Measurements from ENCODE around the gene ZMYND10.

ZMYND10 gene

GRCh38 chr3:50345586-50346234 is at the start of gene ZMYND10:
Gene ZMYND10 (minus strand): TSS chr3:50345732. CDS start chr3:50345579, 153 bp downstream.
- peak; percentile 87 for DNase-seq

DNA sequence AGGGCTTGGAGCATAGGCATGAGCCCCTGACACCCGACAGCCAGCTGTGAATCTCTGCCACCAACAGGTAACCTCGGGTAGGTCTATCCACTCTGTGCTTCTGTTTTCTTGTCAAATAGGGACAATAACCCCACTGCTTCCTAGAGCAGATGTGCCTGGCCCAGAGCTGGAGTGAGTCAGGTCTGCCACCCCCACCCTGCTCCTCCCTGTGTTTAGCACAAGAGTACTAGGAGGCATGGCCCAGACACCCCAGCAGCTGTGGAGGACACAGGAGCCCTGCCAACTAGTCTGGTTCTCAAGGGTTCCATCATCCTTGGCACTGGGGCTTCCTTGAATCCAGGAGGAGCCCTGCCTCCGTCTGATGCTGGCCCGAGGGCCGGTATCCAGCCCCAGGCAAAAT is 47.5 kb upstream of the ZMYND10 start:
- DNase-seq: no peak

DNA sequence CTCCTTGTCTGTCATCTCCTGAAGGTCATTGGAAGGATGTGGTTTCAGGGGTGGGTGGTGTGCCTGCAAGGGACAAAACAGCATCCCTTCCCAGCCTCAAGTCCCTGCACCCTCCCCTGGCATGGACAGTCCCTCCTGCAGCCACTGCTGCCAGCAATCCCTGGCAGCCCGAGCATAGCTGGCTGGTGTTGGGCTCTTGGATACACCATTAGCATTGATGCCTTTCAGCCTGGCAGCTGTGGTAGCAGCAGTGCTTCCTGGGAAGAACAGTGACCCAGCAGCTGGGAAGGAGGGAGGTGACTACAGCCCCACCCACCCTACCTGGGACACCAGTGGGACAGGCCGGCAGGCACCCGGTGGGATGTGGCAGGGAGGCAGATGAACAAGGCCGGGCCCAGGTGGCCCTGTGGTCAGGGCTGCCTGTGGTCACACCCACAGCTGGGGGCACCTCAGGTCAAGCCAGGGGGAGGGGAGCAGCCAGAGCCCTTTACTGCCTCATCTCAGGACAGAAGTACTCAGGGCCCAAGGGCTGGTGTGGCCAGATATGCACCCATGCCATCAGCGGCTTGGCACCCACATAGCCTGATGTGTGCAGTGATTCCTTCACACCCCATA is 46.7 kb upstream of the ZMYND10 start:
- DNase-seq: no peak

- DNase-seq: peak; percentile 53
Observed at GRCh38 chr3:50390508-50391224, 45.1 kb upstream of the ZMYND10 start.

- DNase-seq: no peak
Observed at GRCh38 chr3:50389414-50389767, 43.9 kb upstream of the ZMYND10 start.

GRCh38 chr3:50388720-50389413 is 43.3 kb upstream of the ZMYND10 start:
- peak; percentile 79 for DNase-seq

GRCh38 chr3:50388016-50388719 is 42.6 kb upstream of the ZMYND10 start:
- DNase-seq: peak; percentile 91

GRCh38 chr3:50385754-50386153 is 40.2 kb upstream of the ZMYND10 start:
- no peak for DNase-seq

- DNase-seq: no peak
Observed at GRCh38 chr3:50383750-50384149, 38.2 kb upstream of the ZMYND10 start.

DNA sequence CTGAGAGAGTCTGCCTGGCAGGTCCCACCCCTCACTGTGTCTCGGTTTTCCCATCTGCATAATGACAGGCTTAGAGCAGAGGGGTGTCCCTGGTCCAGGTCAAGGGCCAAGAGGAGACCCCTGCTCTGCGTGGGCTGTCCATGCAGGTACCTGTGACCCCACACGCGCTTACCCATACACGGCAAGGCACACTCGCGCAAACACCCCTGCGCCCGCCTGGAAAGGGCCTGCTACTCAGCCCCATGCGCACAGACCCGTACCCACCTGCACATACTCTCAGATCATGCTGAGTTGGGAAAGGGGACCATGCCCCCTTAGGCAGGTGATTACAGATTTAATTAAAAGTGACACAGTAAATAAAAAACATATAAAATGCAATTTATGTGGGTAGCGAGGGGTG is 37.2 kb upstream of the ZMYND10 start:
- peak; percentile 44 for DNase-seq

DNA sequence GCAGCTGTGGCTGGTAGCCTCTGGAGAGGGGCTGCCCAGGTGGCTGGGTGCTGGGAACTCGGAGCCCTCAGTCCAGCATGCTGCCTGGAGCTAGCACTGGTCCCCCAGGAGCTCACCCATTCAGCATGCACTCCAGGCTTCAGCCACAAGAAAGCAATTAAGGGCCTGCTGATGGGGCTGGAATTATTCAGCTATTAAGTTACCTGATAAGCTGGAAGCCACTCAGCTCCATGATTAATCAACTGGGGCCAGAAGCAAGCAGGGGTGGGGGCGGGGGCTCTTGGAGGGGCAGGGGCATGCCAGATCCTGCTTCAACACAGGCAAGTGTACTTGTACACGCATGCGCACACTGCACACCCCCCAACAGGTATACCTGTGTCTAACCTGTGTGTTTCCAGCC is 35.9 kb upstream of the ZMYND10 start:
- DNase-seq: no peak

DNA sequence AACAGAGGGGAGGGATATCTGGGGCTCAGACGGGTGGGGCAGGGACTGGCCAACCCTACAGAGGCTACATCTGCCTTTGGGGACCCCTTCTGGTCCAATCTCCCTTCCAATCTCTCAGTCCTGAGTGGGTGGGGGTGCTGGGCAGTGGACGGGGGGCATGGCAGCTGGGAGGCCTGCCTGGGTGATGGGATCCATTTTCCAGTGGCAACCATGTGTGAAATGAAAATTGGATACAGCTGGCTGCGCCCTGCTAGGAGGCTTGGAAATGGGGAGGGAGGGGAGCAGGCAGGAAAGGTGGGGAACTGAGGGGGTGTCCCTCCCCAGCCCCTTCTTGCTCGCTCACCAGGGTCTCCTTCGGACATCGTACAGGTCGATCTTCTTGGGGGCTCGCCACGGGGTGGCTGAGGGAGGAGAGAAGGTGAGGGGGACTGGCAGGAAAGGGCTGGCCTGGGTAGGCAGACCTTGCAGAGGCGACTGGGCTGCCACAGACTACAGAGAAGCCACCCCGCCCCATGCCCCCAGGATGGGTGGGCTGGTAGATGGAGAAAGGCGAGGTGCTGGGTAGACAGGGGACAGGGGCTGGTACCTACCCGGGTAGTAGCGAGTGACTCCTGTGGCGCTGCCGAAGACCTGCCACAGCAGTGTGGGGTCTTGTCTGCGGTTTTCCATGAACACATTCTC is 35.0 kb upstream of the ZMYND10 start:
- peak; percentile 60 for DNase-seq

DNA sequence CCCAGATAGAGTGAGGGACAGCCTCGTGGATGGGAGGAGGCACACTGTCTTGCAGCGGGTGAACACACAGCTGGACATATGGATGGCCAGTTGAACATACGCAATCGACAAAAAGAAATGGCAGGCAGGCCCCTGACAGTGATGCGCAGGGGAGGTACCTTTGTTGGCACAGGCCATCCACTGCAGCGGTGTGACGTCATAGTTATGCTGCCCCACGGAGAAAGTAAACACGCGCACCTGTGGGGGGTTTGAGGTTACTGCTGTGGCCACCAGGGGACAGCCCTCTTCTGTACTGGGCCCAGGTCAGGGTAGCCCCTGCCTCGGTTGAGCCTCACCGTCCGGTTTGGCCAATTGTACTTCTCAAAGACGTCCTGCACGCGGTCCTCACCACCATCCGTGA is 33.2 kb upstream of the ZMYND10 start:
- no peak for DNase-seq

GRCh38 chr3:50378024-50378423 is 32.5 kb upstream of the ZMYND10 start:
- no peak for DNase-seq

- DNase-seq: no peak
Observed at GRCh38 chr3:50375258-50375931, 29.9 kb upstream of the ZMYND10 start.

DNA sequence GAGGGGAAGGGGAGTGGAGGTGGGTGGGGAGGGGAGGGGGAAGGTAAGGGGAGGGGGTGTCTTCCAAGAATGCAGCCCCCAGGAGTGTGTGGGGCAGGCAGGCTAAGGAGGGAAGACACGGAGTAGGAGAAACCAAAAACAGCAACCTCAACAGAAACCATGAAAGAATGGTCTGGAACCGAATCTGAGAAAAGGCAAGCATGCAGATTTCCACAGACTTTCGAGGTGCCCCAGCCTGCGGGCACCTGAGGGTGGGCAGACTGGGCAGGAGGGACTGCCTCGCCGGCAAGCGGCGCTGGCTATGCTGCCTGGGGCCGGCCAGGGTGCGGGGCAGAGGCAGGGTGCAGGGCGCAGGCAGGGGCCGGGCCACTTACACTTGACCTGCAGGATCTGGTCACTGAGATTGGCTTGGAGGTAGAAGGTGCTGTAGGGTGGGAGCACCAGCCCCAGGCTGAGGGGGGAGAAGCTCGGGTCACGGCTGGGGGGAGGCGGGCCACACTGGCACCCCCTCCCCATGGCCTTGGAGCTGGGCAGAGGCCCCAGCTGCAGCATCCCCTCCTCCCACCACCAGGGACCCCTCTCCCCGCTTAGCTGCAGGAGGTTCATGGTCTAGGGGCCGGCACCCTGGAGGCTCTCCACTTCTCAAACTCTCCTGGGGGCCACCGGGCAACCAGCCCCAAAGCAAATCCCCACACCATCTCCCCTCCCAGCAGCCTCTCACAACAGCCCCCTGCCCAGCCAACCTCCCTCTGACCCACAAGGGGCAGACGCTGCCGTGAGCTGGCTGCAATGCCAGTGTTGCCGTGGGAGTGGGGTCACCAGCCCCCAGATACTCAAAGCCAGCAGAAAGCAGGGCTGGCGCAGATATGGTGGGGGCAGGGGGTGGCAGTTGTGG is 29.1 kb upstream of the ZMYND10 start:
- peak; percentile 42 for DNase-seq

DNA sequence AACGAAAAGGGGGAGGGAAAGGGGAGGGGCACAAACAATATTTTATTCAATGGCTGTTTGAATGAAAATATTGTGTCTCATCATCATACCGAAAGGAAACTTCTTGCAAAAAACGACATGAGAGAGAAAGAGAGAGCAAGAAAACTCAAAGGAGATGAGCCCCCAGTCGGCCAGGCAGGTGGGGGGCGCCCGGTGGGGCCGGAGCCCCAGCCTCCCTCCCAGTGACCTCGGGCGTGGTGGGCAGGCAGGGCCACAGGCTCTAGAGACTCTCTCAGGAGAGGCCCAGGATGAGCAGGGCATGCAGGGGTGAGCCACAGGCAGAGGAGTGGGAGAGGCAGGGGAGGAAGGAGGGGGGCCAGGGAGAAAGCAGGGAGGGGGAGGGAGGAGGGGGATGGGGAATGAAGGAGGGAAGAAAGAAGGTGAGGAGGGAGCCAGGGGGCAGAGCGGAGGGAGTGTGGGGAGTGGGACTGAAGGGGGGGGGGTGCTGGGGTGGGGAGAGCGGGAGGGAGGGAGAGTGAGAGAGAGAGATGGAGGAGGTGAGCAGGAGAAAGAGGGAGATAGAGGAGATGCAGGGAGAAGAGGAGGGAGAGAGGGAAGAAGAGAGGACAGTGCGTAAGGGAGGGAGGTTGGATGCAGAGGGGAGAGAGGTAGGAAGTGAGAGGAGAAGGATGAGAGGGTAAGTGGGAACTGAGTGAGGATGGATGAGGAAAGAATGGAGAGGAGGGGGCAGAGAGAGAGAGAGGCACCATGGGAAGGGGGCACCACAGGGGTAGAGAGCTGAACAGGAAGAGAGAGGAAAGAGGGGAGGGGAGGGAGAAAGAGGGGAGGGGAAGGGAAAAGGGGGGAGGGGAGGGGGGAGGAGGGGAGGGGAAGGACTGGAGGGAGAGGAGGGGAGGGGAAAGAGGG is 27.9 kb upstream of the ZMYND10 start:
- DNase-seq: peak; percentile 66

- DNase-seq: peak; percentile 49
Observed at GRCh38 chr3:50372349-50372748, 26.8 kb upstream of the ZMYND10 start.

DNA sequence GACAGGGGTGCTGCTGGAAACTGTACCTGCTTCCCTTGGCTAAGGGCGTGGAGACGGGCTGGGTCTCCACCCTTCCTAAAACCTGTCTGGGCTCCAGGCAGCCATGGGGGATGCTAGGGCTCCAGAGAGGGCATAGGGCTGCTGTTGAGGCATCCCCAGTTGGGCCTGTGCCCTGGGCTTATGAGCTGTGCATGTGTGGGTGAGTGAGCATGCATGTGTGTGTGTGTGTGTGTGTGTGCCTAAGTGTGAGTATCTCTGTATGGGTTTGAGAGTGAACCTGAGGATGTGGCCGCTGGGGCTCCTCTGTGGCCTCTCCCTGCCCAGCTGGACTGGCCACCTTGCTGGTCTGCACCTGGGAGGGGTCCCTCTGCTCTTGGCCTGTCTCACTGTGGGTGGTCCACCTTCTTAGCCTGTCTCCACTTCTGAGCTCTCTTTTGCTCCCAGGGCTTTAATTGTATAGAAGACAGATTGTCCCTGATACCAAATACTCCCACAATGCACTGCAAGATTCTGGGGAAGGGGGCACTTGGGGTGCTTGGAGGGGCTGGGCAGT is 25.7 kb upstream of the ZMYND10 start:
- peak; percentile 58 for DNase-seq

All from retina (tissue), 1 donor.